ENCODE data around the gene ADM.

The ADM gene

GRCh38 chr11:10320736-10321465 is 16.0 kb downstream of the ADM start:
- Histone ChIP-seq H3K9me2 (replicated peaks; ENCODE audit: insufficient read depth, low read length) (no peaks in the 10 kb centered on the region), H3K27me3 (replicated peaks; ENCODE audit: insufficient read depth, low read length) (no peaks in the 10 kb centered on the region), H3K4me3 (ENCODE audit: low read length) (no peak overlapping the region), H3K79me2 (ENCODE audit: low read length) (no peaks in the 10 kb centered on the region), H3K4me1 (ENCODE audit: low read length) (peaks cover 57% of the 10 kb centered on the region), H2AFZ (ENCODE audit: low read length) (no peak overlapping the region), H3F3A (ENCODE audit: insufficient read depth, low read length) (peaks cover 36% of the 10 kb centered on the region), H3K4me2 (ENCODE audit: low read depth, low read length) (no peak overlapping the region), H3K9me3 (replicated peaks; ENCODE audit: insufficient read depth, low read length) (no peaks in the 10 kb centered on the region), H3K27ac (ENCODE audit: low read length) (no peak overlapping the region), H3K36me3 (replicated peaks; ENCODE audit: insufficient read depth, low read length) (no peaks in the 10 kb centered on the region), H3K9ac (ENCODE audit: low read length) (no peak overlapping the region), H4K20me1 (ENCODE audit: insufficient read depth, low read length) (no peaks in the 10 kb centered on the region)
- TF ChIP-seq CTCF (IDR thresholded peaks at IDR 0.05; ENCODE audit: low read length) (no peak), EZH2 (optimal IDR thresholded peaks at IDR 0.05; ENCODE audit: low read depth, low read length) (no peak), EZH2phosphoT487 (IDR thresholded peaks at IDR 0.05; ENCODE audit: low read length) (no peak)
- DNase-seq = no peak

GRCh38 chr11:10322401-10322800 is 17.5 kb downstream of the ADM start:
- H3F3A ChIP-seq (ENCODE audit: insufficient read depth, low read length) = peaks cover 21% of the 10 kb centered on the region
- TF ChIP-seq EZH2phosphoT487 (IDR thresholded peaks at IDR 0.05; ENCODE audit: low read length) (no peak), CTCF (IDR thresholded peaks at IDR 0.05; ENCODE audit: low read length) (no peak), EZH2 (optimal IDR thresholded peaks at IDR 0.05; ENCODE audit: low read depth, low read length) (no peak)
- H3K36me3 ChIP-seq (replicated peaks; ENCODE audit: insufficient read depth, low read length) = no peaks in the 10 kb centered on the region
- H4K20me1 ChIP-seq (ENCODE audit: insufficient read depth, low read length) = no peaks in the 10 kb centered on the region
- H3K4me1 ChIP-seq (ENCODE audit: low read length) = peaks cover 43% of the 10 kb centered on the region
- H3K27ac ChIP-seq (ENCODE audit: low read length) = peak overlapping the region; percentile 60
- no peaks in the 10 kb centered on the region for H3K79me2 ChIP-seq (ENCODE audit: low read length)
- H3K27me3 ChIP-seq (replicated peaks; ENCODE audit: insufficient read depth, low read length) = no peaks in the 10 kb centered on the region
- H3K9me3 ChIP-seq (replicated peaks; ENCODE audit: insufficient read depth, low read length) = no peaks in the 10 kb centered on the region
- H3K4me3 ChIP-seq (ENCODE audit: low read length) = peak overlapping the region; percentile 36; the same call in 1 of the 2 replicates
- no peak for DNase-seq
- peak overlapping the region; percentile 46 for H2AFZ ChIP-seq (ENCODE audit: low read length)
- H3K9ac ChIP-seq (ENCODE audit: low read length) = peak overlapping the region; percentile 43
- H3K4me2 ChIP-seq (ENCODE audit: low read depth, low read length) = peak overlapping the region; percentile 61
- H3K9me2 ChIP-seq (replicated peaks; ENCODE audit: insufficient read depth, low read length) = no peaks in the 10 kb centered on the region

GRCh38 chr11:10322830-10323792 is 18.2 kb downstream of the ADM start:
- TF ChIP-seq EZH2phosphoT487 (IDR thresholded peaks at IDR 0.05; ENCODE audit: low read length) (no peak), EZH2 (optimal IDR thresholded peaks at IDR 0.05; ENCODE audit: low read depth, low read length) (no peak), CTCF (IDR thresholded peaks at IDR 0.05; ENCODE audit: low read length) (peak; percentile 59)
- H3K36me3 ChIP-seq (replicated peaks; ENCODE audit: insufficient read depth, low read length) = no peaks in the 10 kb centered on the region
- no peaks in the 10 kb centered on the region for H3K79me2 ChIP-seq (ENCODE audit: low read length)
- H3K4me1 ChIP-seq (ENCODE audit: low read length) = peaks cover 36% of the 10 kb centered on the region
- H3K9me2 ChIP-seq (replicated peaks; ENCODE audit: insufficient read depth, low read length) = no peaks in the 10 kb centered on the region
- peak overlapping the region; percentile 60 for H3K27ac ChIP-seq (ENCODE audit: low read length)
- H3K4me3 ChIP-seq (ENCODE audit: low read length) = peak overlapping the region; percentile 36
- H3F3A ChIP-seq (ENCODE audit: insufficient read depth, low read length) = peaks cover 14% of the 10 kb centered on the region; the same call in 1 of the 2 replicates
- H3K9me3 ChIP-seq (replicated peaks; ENCODE audit: insufficient read depth, low read length) = no peaks in the 10 kb centered on the region
- H3K27me3 ChIP-seq (replicated peaks; ENCODE audit: insufficient read depth, low read length) = no peaks in the 10 kb centered on the region
- H3K9ac ChIP-seq (ENCODE audit: low read length) = peak overlapping the region; percentile 43
- peak; percentile 71 for DNase-seq
- no peaks in the 10 kb centered on the region for H4K20me1 ChIP-seq (ENCODE audit: insufficient read depth, low read length)
- H2AFZ ChIP-seq (ENCODE audit: low read length) = peak overlapping the region; percentile 46
- H3K4me2 ChIP-seq (ENCODE audit: low read depth, low read length) = peak overlapping the region; percentile 61

Measured in MM.1S (cell line).